ENCODE results near the gene KRTAP16-1. TPM values are rescaled to one million over a fixed set of nuclear protein-coding genes. Genes with fewer than 3 reads are reported as not detected.
"Not testable (repeated sequence)": the region's sequence is repeated elsewhere in the genome, so short reads cannot be mapped to it uniquely, and the experiment has no call there.

Gene KRTAP16-1
- total and polyA plus RNA-seq, 9 donors, result not detected

- Histone ChIP-seq H3K27me3 (no peaks in the 10 kb centered on the region), H3K4me1 (ENCODE audit: insufficient read depth) (no peaks in the 10 kb centered on the region), H3K9me3 (no peaks in the 10 kb centered on the region), H3K4me3 (no peak overlapping the region), H3K27ac (no peak overlapping the region), H3K36me3 (no peaks in the 10 kb centered on the region)
- intact Hi-C loops (cut with DNase I), result no loop called here
- DNase-seq, result no peak
- WGBS, 3 donors, result 79 to 88% (median 84%) methylated on average over 7 of the region's 7 CpGs
- TF ChIP-seq EP300 (IDR thresholded peaks at IDR 0.05) (no peak), CTCF (IDR thresholded peaks at IDR 0.05) (no peak), POLR2A (IDR thresholded peaks at IDR 0.05) (no peak)
These were observed 39.0 kb upstream of the KRTAP16-1 start for GRCh38 chr17:41347869-41348760.

- H3K27ac ChIP-seq; intact Hi-C loops (cut with DNase I); H3K36me3 ChIP-seq; H3K27me3 ChIP-seq; H3K9me3 ChIP-seq; DNase-seq; H3K4me1 ChIP-seq (ENCODE audit: insufficient read depth); H3K4me3 ChIP-seq: not testable (repeated sequence)
- 91 to 97% (median 93%) methylated on average over 16 of the region's 16 CpGs for WGBS, 3 donors
These were observed 37.3 kb upstream of the KRTAP16-1 start for GRCh38 chr17:41346421-41346820.

DNA sequence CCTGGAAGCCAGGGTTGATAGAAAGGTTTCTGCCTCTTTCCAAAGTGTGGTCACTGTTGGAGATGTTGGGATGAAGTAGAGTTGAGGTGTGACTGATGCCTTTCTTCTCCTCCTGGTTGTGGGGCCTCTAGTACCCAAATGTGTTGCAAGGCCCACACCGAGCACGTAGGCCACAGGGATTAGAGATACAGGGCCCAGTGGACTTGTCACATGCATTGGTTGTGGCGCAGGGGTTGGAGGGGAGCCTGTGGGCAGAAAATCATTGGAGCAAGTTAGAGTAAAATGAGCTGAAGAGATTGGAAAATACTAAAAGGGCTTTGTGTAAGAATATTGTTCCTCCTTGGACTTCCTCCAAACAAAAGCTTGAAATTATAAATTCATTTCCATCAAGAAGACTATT is 36.9 kb upstream of the KRTAP16-1 start:
- no peak for TF ChIP-seq CTCF (IDR thresholded peaks at IDR 0.05)
- H3K4me1 ChIP-seq (ENCODE audit: insufficient read depth), result no peaks in the 10 kb centered on the region
- H3K36me3 ChIP-seq, result no peaks in the 10 kb centered on the region
- no peaks in the 10 kb centered on the region for H3K9me3 ChIP-seq
- no peaks in the 10 kb centered on the region for H3K27me3 ChIP-seq
- intact Hi-C loops (cut with DNase I), result no loop called here
- no peak for DNase-seq
- H3K27ac ChIP-seq, result no peak overlapping the region
- H3K4me3 ChIP-seq, result no peak overlapping the region
- 93 to 95% (median 95%) methylated on average over 3 of the region's 3 CpGs for WGBS, 3 donors

DNA sequence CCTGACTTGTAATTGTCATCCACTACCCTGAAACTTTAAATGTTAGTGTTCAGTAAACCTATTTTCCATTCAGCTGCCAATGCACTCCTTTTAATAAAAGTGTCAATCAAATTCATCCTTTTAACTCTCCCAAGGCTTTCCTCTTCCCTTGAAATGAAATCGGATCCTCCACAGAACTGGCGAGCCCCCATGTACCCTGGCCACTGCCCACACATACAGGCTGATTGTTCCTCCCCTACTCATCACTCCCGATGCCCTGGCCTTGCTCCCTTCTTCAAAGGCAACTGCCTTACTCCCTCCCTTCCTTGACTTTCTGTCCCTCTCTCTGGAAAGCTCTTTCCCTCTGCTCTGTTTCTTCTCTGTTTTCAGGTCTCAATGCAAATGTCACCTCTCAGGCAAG is 33.9 kb upstream of the KRTAP16-1 start:
- DNase-seq, result no peak
- Histone ChIP-seq H3K27me3 (no peaks in the 10 kb centered on the region), H3K9me3 (no peaks in the 10 kb centered on the region), H3K4me3 (no peak overlapping the region), H3K36me3 (no peaks in the 10 kb centered on the region), H3K27ac (no peak overlapping the region), H3K4me1 (ENCODE audit: insufficient read depth) (no peaks in the 10 kb centered on the region)
- intact Hi-C loops (cut with DNase I), result no loop called here
- TF ChIP-seq CTCF (IDR thresholded peaks at IDR 0.05), result no peak
- TF ChIP-seq POLR2A (IDR thresholded peaks at IDR 0.05), result no peak
- no peak for TF ChIP-seq EP300 (IDR thresholded peaks at IDR 0.05)
- WGBS, 3 donors, result 15 to 23% (median 16%) methylated on average over 3 of the region's 3 CpGs

Data from ovary (tissue), 9 donors.